HepG2 (cell line): ENCODE data around the gene VKORC1L1. TPM values are rescaled to one million over a fixed set of nuclear protein-coding genes. Genes with fewer than 3 reads are reported as not detected.

Source experiments
- HMGXB4 ChIP-seq, 2 experiments: sonication (generic) in 1 of 2; formaldehyde crosslinking in 1 of 2; IDR thresholded peaks; 2 replicates each; pipeline versions ENCODE4 v1.4.0 to v1.6.1; 2018 to 2020; ENCODE audit warnings: missing genetic modification reagents in 2 of 2, borderline replicate concordance in 1 of 2, low read depth in 1 of 2, mild to moderate bottlenecking in 1 of 2, missing biosample characterization in 1 of 2
- JDP2 ChIP-seq: sonication (generic); formaldehyde crosslinking; IDR thresholded peaks from 2 replicates; pipeline ENCODE4 v1.8.1; 2022; ENCODE audit warnings: missing genetic modification reagents, borderline replicate concordance
- KDM5B ChIP-seq: sonication (generic); formaldehyde crosslinking; IDR thresholded peaks from 2 replicates; pipeline ENCODE4 v1.4.0; 2020; ENCODE audit warnings: missing genetic modification reagents, mild to moderate bottlenecking, borderline replicate concordance
- KMT2A ChIP-seq: sonication (generic); formaldehyde crosslinking; IDR thresholded peaks from 2 replicates; pipeline ENCODE4 v1.4.0; 2020; ENCODE audit warnings: missing genetic modification reagents
- KMT2B ChIP-seq: IDR thresholded peaks from 2 replicates; pipeline ENCODE4 v1.6.1; 2016; ENCODE audit warnings: missing genetic modification reagents, missing compliant biosample characterization
- LCORL ChIP-seq, 2 experiments: fragments of 450-650 bp in 1 of 2; sonication (generic) in 1 of 2; formaldehyde crosslinking in 1 of 2; IDR thresholded peaks; 2 replicates each; pipeline versions ENCODE4 v1.5.0 to v1.6.1; 2017 to 2020; ENCODE audit warnings: antibody characterized with exemption in 1 of 2, missing genetic modification reagents in 1 of 2
- MAZ ChIP-seq, 2 experiments: sonication (generic) in 1 of 2; formaldehyde crosslinking in 1 of 2; IDR thresholded peaks; 2 replicates each; pipeline versions ENCODE4 v1.5.0 to v1.6.1; 2012 to 2020; ENCODE audit warnings: low read depth in 2 of 2, mild to moderate bottlenecking in 2 of 2, borderline replicate concordance in 1 of 2, improper control_type of control experiment in 1 of 2, low read length in 1 of 2, missing genetic modification reagents in 1 of 2, moderate library complexity in 1 of 2
- NCOA5 ChIP-seq: sonication (generic); formaldehyde crosslinking; IDR thresholded peaks from 2 replicates; pipeline ENCODE4 v1.4.0; 2020; ENCODE audit warnings: missing genetic modification reagents
- PATZ1 ChIP-seq: sonication (generic); formaldehyde crosslinking; IDR thresholded peaks from 2 replicates; pipeline ENCODE4 v1.4.0; 2020; ENCODE audit warnings: missing genetic modification reagents
- PHF5A ChIP-seq: IDR thresholded peaks from one replicate; pipeline ENCODE4 v1.6.1; 2018; ENCODE audit warnings: low read depth, missing genetic modification reagents; ENCODE audit not compliant: unreplicated experiment
- YEATS2 ChIP-seq: sonication (generic); formaldehyde crosslinking; IDR thresholded peaks from 2 replicates; pipeline ENCODE4 v1.4.0; 2020; ENCODE audit warnings: missing genetic modification reagents, borderline replicate concordance
- ZNF614 ChIP-seq: IDR thresholded peaks from 2 replicates; pipeline ENCODE4 v1.6.1; 2018; ENCODE audit warnings: missing biosample characterization, missing genetic modification reagents, inconsistent platforms, borderline replicate concordance
- ZNF83 ChIP-seq: sonication (generic); formaldehyde crosslinking; IDR thresholded peaks from 2 replicates; pipeline ENCODE4 v1.4.0; 2020; ENCODE audit warnings: missing genetic modification reagents, mild to moderate bottlenecking, borderline replicate concordance
- polyA plus RNA-seq, 8 experiments: library from polyadenylated mRNA; depleted of rRNA in 3 of 8; stranded (reverse) in 7 of 8; unstranded in 1 of 8; fragments of >200 nt; fragmentation: Illumina TruSeq in 4 of 8; extraction: Trizol in 4 of 8; gene quantifications; 2 replicates each; pipeline versions ENCODE4 v1.2.1 to v1.2.3, GENCODE V29; 2011 to 2016; ENCODE audit warnings: low read depth in 4 of 8, missing spikeins in 1 of 8, mixed read lengths in 1 of 8; ENCODE audit not compliant: insufficient read depth in 1 of 8
- total RNA-seq, 5 experiments: library from RNA; depleted of rRNA; stranded (reverse); fragments of >200 nt; fragmentation: Illumina TruSeq; extraction: Trizol; gene quantifications; 2 replicates each; pipeline ENCODE4 v1.2.3, GENCODE V29; 2016; ENCODE audit warnings: low read depth in 1 of 5
- TF ChIP-seq, protein P1 (sequence below), 2 experiments: IDR thresholded peaks; 2 replicates each; pipeline ENCODE4 v1.6.1; 2011 to 2012; ENCODE audit warnings: low read length in 2 of 2, borderline replicate concordance in 1 of 2, low read depth in 1 of 2, mild to moderate bottlenecking in 1 of 2, moderate library complexity in 1 of 2
- TF ChIP-seq, protein P2 (sequence below): IDR thresholded peaks from 2 replicates; pipeline ENCODE4 v1.6.1; 2016; ENCODE audit warnings: missing compliant biosample characterization, missing genetic modification reagents, borderline replicate concordance
- TF ChIP-seq, protein P3 (sequence below): sonication (generic); formaldehyde crosslinking; IDR thresholded peaks from 2 replicates; pipeline ENCODE4 v1.5.0; 2020; ENCODE audit warnings: missing genetic modification reagents, mild to moderate bottlenecking, borderline replicate concordance

VKORC1L1 gene
- total and polyA plus RNA-seq, 2 of the 13 experiments (the other 11 are each of a cell fraction or from before 2014, with no cell fraction given) = 13.9 to 16.5 TPM

DNA sequence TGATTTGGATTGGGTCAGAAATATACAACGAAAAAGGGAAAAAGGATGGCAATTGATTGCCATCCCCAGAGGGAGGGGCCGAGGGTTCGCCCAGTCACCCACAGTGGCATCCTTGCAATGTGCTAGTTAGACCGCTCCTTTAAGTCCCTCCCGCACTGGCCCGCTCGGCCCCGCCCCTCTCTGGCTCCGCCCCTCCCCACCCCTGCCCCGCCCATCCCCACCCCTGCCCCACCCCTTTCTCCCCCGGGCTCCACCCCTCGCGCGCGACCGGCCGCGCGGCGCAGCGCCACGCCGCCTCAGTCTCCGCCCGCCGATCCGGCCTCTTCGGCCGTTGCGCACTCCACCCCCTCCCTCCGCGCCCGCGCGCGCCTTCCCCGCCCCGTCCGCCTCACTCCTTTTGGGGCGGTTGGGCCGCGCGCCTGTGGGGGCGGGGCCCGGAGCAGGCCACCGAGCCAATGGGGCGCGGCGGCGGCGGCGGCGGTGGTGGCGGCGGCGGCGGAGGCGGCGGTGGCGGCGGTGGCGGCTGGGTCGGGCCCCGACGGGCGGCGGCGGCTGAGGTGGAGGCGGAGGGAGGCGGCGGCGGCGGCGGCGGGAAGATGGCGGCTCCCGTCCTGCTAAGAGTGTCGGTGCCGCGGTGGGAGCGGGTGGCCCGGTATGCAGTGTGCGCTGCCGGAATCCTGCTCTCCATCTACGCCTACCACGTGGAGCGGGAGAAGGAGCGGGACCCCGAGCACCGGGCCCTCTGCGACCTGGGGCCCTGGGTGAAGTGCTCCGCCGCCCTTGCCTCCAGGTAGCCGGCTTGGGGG is at the start of gene VKORC1L1 (continued):
- TF ChIP-seq PATZ1 (CRISPR knock-in tag) = 0 out of 2 replicates have a peak, but pooled peaks have one; percentile 28
- TF ChIP-seq ZNF83 (CRISPR knock-in tag) = no peak
- TF ChIP-seq NCOA5 (CRISPR knock-in tag) = no peak
- TF ChIP-seq MAZ (IDR thresholded peaks at IDR 0.05; ENCODE audit: borderline replicate concordance, low read depth, low read length) = peak; percentile 48; the same call in 1 of the 2 replicates
- peak; percentile 73 for TF ChIP-seq MAZ (CRISPR knock-in tag; IDR thresholded peaks at IDR 0.05; ENCODE audit: low read depth)
- no peak for TF ChIP-seq LCORL (IDR thresholded peaks at IDR 0.05)
- no peak for TF ChIP-seq LCORL (CRISPR knock-in tag; IDR thresholded peaks at IDR 0.05)
- TF ChIP-seq YEATS2 (CRISPR knock-in tag) = no peak
- peak; percentile 62; the same call in 1 of the 2 replicates for TF ChIP-seq KDM5B (CRISPR knock-in tag)
- TF ChIP-seq, protein P1, sequence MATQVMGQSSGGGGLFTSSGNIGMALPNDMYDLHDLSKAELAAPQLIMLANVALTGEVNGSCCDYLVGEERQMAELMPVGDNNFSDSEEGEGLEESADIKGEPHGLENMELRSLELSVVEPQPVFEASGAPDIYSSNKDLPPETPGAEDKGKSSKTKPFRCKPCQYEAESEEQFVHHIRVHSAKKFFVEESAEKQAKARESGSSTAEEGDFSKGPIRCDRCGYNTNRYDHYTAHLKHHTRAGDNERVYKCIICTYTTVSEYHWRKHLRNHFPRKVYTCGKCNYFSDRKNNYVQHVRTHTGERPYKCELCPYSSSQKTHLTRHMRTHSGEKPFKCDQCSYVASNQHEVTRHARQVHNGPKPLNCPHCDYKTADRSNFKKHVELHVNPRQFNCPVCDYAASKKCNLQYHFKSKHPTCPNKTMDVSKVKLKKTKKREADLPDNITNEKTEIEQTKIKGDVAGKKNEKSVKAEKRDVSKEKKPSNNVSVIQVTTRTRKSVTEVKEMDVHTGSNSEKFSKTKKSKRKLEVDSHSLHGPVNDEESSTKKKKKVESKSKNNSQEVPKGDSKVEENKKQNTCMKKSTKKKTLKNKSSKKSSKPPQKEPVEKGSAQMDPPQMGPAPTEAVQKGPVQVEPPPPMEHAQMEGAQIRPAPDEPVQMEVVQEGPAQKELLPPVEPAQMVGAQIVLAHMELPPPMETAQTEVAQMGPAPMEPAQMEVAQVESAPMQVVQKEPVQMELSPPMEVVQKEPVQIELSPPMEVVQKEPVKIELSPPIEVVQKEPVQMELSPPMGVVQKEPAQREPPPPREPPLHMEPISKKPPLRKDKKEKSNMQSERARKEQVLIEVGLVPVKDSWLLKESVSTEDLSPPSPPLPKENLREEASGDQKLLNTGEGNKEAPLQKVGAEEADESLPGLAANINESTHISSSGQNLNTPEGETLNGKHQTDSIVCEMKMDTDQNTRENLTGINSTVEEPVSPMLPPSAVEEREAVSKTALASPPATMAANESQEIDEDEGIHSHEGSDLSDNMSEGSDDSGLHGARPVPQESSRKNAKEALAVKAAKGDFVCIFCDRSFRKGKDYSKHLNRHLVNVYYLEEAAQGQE (IDR thresholded peaks at IDR 0.05; ENCODE audit: borderline replicate concordance in 1 of 2, low read depth in 1 of 2, low read length in 2 of 2) = no peak
- TF ChIP-seq, protein P2, sequence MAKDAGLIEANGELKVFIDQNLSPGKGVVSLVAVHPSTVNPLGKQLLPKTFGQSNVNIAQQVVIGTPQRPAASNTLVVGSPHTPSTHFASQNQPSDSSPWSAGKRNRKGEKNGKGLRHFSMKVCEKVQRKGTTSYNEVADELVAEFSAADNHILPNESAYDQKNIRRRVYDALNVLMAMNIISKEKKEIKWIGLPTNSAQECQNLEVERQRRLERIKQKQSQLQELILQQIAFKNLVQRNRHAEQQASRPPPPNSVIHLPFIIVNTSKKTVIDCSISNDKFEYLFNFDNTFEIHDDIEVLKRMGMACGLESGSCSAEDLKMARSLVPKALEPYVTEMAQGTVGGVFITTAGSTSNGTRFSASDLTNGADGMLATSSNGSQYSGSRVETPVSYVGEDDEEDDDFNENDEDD (CRISPR knock-in tag) = peak; percentile 54; the same call in 1 of the 2 replicates
- TF ChIP-seq, protein P3, sequence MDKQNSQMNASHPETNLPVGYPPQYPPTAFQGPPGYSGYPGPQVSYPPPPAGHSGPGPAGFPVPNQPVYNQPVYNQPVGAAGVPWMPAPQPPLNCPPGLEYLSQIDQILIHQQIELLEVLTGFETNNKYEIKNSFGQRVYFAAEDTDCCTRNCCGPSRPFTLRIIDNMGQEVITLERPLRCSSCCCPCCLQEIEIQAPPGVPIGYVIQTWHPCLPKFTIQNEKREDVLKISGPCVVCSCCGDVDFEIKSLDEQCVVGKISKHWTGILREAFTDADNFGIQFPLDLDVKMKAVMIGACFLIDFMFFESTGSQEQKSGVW (CRISPR knock-in tag) = no peak
- 0 out of 2 replicates have a peak, but pooled peaks have one; percentile 30 for TF ChIP-seq KMT2A
- 0 out of 2 replicates have a peak, but pooled peaks have one; percentile 26 for TF ChIP-seq KMT2B (CRISPR knock-in tag)
- no peak for TF ChIP-seq ZNF614 (CRISPR knock-in tag)
- no peak for TF ChIP-seq JDP2
- TF ChIP-seq PHF5A (CRISPR knock-in tag) = no peak
- TF ChIP-seq HMGXB4 (CRISPR knock-in tag; IDR thresholded peaks at IDR 0.05; ENCODE audit: borderline replicate concordance in 1 of 2, low read depth in 1 of 2) = peak in 1 of 2 experiments; percentile 19; a peak in 1 of 4 replicates
